NCI-H1930 (cell line): ENCODE data around the gene MYLK4.
A peak's percentile ranks its signal among the peaks of the same experiment; 100 is the strongest.

Experiments used
- DNase-seq, 2 experiments: peaks; one replicate each; lab custom pipeline; 2025; lab: John Stamatoyannopoulos, UW

Gene MYLK4

GRCh38 chr6:2755456-2755855 is 4.7 kb upstream of the MYLK4 start:
- DNase-seq, result no peak

- no peak for DNase-seq
These were observed 4.2 kb upstream of the MYLK4 start for GRCh38 chr6:2754911-2755310.

GRCh38 chr6:2754393-2754792 is 3.7 kb upstream of the MYLK4 start:
- DNase-seq, result no peak

DNA sequence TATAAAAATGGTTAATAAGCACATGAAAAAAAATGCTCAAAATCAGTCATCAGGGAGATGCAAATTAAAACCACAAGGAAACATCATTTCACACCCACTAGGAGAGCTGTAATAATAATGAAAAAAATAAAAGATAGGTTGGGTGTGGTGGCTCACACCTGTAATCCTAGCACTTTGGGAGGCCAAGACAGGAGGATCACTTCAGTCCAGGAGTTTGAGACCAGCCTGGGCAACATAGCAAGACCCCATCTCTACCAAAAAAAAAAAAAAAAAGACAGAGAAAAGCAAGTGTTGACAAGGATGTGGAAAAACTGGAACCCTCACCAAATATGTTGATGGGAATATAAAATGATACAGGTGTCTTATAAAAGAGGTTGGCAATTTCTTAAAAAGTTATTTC is 3.0 kb upstream of the MYLK4 start:
- no peak for DNase-seq

GRCh38 chr6:2753110-2753489 is 2.4 kb upstream of the MYLK4 start:
- DNase-seq, result no peak

GRCh38 chr6:2752477-2753109 is 1.9 kb upstream of the MYLK4 start:
- DNase-seq, result no peak

DNA sequence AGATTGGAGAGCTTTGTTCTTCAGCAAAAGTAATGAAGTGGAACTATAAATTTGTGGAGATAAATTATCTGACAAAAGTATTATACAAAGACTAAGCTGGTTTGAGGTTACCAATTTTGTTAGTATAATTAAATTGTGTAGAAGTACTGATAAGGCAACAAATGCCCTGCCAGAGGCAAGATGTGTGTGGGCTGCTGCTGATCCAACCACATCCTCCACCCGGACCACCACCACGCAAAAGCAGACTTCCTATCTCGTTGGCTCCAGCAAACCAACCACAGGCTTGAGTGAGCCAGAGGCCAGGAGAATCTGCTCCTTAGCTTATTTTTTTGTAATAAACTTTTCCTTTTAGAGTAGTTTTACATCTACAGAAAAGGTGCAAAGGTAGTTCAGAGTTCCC is 1.1 kb upstream of the MYLK4 start:
- no peak for DNase-seq

DNA sequence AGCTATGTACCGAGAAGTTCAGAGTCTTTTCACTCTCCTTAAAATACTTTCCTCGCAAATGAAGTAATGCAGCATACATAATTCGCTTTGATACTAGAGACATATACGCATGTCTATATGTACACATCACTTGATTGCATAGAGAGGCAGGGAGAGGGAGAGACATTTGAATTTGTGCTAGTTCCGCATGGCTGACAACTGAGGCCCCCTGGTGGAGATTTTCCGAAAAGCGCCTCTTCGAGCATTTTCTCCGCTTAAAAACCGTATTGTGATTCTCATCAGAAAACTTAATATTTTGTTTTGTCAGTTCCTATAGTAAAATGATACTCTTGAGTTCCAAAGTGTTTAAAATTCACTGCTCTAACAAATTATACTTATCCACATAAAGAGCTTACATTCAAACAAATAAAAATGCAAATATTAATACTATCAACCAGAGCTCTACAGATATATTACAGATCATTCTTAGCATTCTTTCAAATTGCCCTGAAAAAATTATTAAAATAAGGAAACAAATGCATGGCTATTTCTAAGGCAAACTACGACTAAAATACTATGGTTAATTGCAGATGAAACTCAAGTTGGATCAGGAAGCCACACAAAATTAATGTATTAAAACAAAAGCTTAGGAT is 637 bp downstream of the MYLK4 start:
- peak; percentile 6 to 33 for DNase-seq

GRCh38 chr6:2748183-2748582 is 2.5 kb downstream of the MYLK4 start:
- DNase-seq, result no peak

- DNase-seq, result no peak
These were observed 4.1 kb downstream of the MYLK4 start for GRCh38 chr6:2746557-2747061.

- DNase-seq, result no peak
These were observed 5.5 kb downstream of the MYLK4 start for GRCh38 chr6:2745246-2745645.

DNA sequence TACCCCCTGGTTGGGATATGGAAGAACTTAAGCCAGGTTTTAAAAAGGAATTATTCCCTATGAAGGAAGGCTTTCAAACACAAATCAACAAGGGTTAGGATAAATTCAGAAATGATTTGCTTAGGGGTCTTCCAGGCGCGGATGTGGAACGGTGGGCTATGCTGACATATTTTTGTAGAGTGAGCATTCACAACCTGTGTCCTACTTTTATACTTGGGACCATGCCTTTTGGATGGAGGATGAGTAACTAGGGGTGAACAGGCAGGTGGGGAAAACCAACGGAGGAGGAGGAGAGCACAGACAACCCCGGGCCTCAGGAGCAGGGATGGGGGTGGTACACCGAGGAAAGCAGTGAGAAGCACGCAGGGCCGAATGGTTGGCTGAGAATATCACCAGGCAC is 5.9 kb downstream of the MYLK4 start:
- DNase-seq, result no peak

- no peak for DNase-seq
These were observed 6.4 kb downstream of the MYLK4 start for GRCh38 chr6:2744209-2744771.

DNA sequence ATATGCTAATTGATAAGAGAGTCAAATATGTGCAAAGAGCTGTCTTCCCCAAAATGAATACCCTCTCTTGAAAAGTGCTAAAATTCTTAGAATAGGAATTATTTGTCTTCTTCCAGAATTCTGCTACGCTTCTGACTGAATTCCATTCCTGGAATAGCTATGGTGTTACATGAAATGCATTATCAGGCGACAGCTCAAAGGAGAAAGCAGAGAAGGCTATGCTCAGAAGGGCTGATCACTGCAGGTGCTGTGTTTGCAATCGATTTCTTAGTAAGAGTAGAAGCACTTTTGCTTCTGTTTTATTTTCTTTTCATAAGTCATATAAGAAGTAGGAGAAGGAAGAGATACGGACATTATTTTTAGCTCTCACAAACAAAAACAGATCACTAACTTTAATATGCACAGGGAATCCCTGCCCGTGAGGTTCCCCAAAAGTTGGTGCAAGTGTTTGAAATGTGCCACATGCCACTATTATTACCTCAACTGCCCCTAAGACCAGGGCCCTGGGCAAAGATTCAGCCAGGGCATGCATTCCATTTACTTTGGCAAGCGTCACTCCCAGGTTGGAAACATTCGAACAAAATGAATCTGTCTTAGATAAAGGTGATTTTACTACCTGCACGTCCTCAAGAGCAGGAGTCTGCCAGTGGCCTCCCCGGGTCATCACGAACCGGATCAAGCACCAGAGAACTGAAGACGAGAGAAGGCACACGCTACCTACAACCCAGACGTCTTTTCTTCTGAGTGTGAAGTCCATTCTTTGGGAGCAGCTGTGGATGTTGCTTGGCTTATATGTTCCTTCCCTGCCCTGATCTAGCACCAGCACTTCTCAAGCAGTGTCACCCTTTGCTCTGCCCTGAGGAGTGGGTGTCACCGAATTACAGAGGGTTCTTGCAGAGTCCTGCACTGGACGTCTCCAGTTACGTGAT is 7.2 kb downstream of the MYLK4 start:
- DNase-seq, result no peak

- no peak for DNase-seq
These were observed 9.0 kb downstream of the MYLK4 start for GRCh38 chr6:2741756-2742155.

GRCh38 chr6:2740581-2740980 is 10.1 kb downstream of the MYLK4 start:
- DNase-seq, result no peak

GRCh38 chr6:2739335-2739734 is 11.4 kb downstream of the MYLK4 start:
- DNase-seq, result no peak

GRCh38 chr6:2738373-2738979 is 12.2 kb downstream of the MYLK4 start:
- peak in 1 of 2 experiments; percentile 62 for DNase-seq

DNA sequence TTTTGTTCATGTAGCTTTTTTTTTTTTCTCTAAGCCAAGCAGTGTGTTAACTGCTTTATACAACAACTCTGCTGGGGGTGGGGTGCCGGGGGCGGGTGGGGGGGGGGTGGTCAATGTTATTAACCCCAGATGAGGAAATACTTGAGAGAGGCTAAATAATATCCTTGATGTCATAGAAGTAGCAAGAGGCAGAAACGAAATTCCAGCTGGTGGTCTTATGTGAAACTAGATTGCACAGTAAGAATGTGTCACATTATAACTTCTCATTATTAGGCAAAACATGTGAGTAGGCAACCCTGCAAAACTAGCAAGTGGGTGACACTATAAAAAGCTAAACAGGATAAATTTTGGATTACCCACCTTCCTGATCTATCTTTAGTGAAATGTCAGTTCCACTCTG is 12.8 kb downstream of the MYLK4 start:
- no peak for DNase-seq

DNA sequence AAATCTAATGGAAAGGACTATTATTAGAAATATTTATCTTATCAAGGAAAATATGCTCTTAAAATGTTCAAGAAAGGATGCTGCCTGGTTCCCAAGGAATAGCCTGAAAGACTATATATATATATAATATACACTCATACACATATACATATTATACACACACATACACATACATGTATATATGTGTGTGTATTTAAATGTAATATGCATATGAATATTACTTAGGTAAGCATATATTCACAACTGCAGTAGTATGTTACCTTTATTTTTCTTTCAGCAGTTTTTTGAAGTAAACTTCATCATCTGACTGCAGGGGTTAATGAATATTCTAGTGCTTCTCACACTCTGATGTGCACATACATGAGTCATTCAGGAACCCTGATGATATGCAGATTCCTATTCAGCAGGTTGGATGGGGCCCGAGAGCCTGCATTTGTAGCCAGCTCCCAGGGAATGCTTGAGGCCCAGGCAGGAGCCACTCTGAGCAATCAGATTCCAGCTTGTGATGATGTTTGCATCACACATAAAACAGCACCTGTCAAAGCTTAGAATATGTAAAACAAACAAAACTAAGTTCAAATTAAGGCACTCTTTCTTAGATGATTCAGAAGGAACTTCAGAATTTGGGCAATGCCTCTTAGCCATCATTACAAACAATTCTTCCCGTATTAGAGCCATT is 16.1 kb downstream of the MYLK4 start:
- no peak for DNase-seq

DNA sequence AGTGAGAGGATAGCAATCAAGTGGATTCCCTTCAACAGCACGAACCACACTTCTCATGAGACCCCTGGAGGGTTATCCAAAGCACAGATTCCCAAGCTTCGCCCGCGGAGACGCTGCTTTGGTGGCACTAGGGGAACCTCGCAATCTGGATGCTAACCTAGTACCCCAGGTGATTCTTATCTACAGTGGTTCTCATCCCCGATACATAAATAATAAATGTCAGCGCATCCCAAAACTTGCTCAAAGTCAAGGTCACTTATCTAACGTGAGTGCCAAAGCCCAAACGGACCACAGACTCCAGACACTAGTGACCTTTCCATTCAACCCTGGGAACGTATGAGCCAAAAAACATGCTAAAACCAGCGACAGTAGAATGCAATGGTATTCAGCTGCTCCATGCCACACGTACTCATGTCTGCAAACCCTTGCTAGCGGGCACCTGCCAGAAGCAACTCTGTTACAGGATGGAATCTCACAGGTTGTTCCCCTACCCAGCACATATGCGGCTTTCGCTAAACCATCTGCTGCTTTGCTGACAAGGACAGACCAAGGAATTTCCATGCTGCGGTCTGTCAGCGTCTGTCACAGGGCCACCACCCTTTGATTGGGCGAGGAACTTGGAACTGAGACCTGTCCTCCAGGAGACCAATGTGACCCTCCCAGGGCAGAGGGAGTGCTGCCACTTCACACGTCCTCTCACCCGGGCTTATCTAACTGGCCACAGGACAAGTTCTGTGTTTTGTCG is 16.8 kb downstream of the MYLK4 start:
- no peak for DNase-seq
